Activated CD4-positive, alpha-beta T cell treated with anti-CD3 and anti-CD28 coated beads, Interleukin-2, amount 10 ng/mL, durations not matched to agents 24 days and 14 days (primary cell): ENCODE measurements around the gene AP1AR. TPM values are rescaled to one million over a fixed set of nuclear protein-coding genes. Genes with fewer than 3 reads are reported as not detected.
"Not testable (repeated sequence)": the region's sequence is repeated elsewhere in the genome, so short reads cannot be mapped to it uniquely, and the experiment has no call there.

Experiments
- DNase-seq: peaks from one replicate; pipeline ENCODE4 v3.0.0; 2022
- H3K27ac Mint-ChIP-seq: one replicate; pipeline ENCODE4 v1.8.0; 2022; ENCODE audit warnings: mild to moderate bottlenecking, mixed read lengths
- H3K27me3 Mint-ChIP-seq: one replicate; pipeline ENCODE4 v1.8.0; 2022; ENCODE audit warnings: mixed read lengths
- H3K36me3 Mint-ChIP-seq: one replicate; pipeline ENCODE4 v1.8.0; 2022; ENCODE audit warnings: low read depth, mild to moderate bottlenecking, mixed read lengths
- H3K4me1 Mint-ChIP-seq: one replicate; pipeline ENCODE4 v1.8.0; 2021; ENCODE audit warnings: mixed read lengths
- H3K4me3 Mint-ChIP-seq: one replicate; pipeline ENCODE4 v1.8.0; 2022; ENCODE audit warnings: mild to moderate bottlenecking, moderate library complexity, mixed read lengths
- H3K9me3 Mint-ChIP-seq: one replicate; pipeline ENCODE4 v1.8.0; 2021; ENCODE audit warnings: mixed read lengths
- intact Hi-C: fragments of 100-400 bp; cut with micrococcal nuclease; formaldehyde crosslinking; loops from one replicate; pipeline ENCODE4 v1.15.1; 2023
- total RNA-seq: library from RNA; stranded (reverse); gene quantifications from 2 replicates; pipeline ENCODE4 v1.2.3, GENCODE V29; 2022

The AP1AR gene
- total RNA-seq, 1 donor from 2014 or later = 27.0 TPM

DNA sequence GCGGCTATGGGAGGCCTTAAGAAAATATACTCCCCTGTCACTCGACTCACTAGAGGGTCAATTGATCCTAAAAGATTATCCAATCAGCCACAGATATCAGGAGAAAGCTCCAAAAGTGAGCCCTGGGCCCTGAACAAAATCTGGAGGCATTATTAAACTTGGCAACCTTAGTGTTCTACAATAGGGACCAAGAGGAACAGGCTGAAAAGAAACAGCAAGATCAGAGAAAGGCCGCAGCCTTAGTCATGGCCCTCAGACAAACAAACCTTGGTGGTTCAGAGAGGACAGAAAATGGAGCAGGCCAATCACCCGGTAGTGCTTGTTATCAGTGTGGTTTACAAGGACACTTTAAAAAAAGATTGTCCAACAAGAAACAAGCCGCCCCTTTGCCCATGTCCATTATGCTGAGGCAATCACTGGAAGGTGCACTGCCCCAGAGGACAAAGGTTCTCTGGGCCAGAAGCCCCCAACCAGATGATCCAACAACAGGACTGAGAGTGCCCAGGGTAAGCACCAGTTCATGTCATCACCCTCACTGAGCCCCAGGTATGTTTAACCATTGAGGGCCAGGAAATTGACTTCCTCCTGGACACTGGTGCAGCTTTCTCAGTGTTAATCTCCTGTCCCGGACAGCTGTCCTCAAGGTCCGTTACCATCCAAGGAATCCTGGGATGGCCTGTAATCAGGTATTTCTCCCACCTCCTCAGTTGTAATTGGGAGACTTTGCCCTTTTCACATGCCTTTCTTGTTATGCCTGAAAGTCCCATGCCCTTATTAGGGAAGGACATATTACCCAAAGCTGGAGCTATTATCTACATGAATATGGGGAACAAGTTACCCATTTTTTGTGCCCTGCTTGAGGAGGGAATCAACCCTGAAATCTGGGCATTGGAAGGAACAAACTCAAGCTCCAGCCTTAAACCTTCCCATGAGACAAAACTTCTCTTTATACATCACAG, 23.2 kb upstream of the AP1AR start:
- H3K27ac Mint-ChIP-seq, H3K9me3 Mint-ChIP-seq, H3K27me3 Mint-ChIP-seq, DNase-seq, intact Hi-C loops, H3K36me3 Mint-ChIP-seq, H3K4me1 Mint-ChIP-seq, H3K4me3 Mint-ChIP-seq: not testable (repeated sequence)

DNA sequence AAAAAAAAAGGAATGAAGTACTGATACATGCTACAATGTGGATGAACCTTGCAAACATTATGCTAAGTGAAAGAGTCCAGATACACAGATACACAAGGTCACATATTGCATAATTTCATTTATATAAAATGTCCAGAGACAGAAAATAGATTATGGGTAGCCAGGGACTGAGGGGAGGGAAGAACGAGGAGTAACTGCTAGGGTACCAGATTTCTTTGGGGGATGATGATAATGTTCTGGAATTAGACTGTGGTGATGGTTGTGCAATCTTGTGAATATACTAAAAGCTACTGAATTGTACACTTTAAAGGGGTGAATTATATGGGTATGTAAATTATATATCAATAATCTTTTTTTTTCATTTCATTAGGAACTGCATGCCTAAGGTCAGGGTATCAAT, 20.8 kb upstream of the AP1AR start:
- intact Hi-C loops = loop anchor here (5.0 kb wide), 1 partner anchor 312 kb away; no protein-coding TSS in a partner anchor
- peaks cover 6% of the 10 kb centered on the region for H3K27me3 Mint-ChIP-seq
- no peak overlapping the region for H3K4me3 Mint-ChIP-seq
- no peak for DNase-seq
- no peaks in the 10 kb centered on the region for H3K9me3 Mint-ChIP-seq
- peaks cover 3% of the 10 kb centered on the region for H3K4me1 Mint-ChIP-seq
- no peak overlapping the region for H3K27ac Mint-ChIP-seq
- H3K36me3 Mint-ChIP-seq = no peaks in the 10 kb centered on the region

DNA sequence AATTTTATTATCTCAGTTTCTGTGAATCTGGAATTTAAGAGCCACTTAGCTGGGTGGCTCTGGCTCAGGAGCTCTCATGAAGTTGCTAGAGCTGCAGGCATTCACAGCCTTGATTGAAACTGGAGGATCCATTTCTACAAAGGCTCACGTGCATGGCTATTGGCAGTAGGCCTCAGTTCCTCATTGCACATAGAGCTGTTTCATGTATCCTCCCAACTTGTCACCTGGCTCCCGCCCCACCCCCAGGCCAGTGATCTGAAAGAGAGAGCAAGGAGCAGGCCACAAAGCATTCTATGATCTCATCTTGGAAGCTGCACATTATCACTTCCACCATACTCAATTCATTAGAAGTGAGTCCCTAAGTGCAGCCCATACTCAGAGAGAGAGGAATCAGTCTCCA, 18.5 kb upstream of the AP1AR start:
- intact Hi-C loops = loop anchor here (5.0 kb wide), 1 partner anchor 309 kb away; no protein-coding TSS in a partner anchor
- no peak for DNase-seq
- Mint-ChIP-seq H3K4me3 (no peak overlapping the region), H3K36me3 (no peaks in the 10 kb centered on the region), H3K27me3 (peaks cover 4% of the 10 kb centered on the region), H3K4me1 (peaks cover 3% of the 10 kb centered on the region), H3K27ac (no peak overlapping the region), H3K9me3 (no peaks in the 10 kb centered on the region)

DNA sequence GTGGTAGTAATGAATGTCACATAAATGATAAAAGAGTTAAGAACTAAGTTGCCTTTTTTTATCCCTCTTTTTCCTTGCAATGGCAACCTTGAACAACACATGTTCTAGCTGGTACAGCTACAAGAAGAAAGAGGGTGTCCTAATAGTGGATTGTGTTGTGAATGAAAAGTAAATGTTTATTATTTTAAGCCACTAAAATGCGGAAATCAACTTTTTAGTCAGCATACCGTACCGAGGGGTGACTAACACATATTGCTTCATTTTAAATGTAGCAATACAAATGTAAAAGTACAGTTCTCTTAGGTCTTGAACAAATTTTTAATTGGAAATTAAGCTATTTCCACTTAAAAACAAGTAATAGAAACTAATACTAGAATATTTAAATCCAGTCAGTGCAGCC, 17.7 kb upstream of the AP1AR start:
- peaks cover 4% of the 10 kb centered on the region for H3K4me1 Mint-ChIP-seq
- intact Hi-C loops = loop anchor here (5.0 kb wide), 1 partner anchor 308 kb away; no protein-coding TSS in a partner anchor

DNA sequence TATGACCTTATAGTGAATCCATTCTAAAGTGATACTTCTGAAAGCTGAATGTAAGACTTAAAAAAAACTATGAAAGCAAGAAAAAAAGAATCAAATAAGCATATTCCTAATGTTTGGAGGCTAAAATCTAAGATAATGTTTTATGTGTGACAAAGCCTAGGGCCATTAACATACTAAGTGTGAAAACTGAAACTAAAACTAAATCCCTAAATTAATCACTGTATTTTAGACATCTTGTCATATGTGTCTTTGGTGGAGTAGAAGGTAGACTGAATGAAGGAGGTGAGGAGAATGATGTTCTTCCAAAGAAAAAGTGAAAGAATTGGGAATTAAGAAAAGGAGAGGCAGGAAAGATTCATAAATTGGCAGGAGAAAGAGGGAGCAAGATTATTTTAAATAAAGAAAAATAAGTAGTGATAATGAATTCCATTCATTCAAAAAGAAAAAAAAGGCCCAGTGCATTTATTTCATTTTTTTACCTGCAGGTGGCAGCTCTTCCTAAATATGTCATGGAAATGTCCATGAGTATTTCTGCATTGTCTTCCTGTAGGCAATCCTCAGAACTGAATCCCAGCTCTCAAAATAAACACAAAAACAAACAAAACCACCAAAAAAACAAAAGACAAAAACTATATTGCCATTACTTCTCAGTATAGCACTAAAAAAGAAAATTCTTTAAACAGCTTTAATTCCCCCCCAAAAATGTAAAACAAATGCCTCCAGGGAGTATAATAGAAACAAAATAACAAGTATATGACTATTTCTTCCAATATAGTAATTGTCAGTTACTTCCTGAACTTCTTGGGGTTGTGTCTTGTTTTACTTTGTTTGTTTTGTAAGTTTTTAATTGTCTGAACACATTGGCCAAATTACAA, 17.0 kb upstream of the AP1AR start:
- intact Hi-C loops = loop anchor here (5.0 kb wide), 1 partner anchor 308 kb away; no protein-coding TSS in a partner anchor
- peaks cover 4% of the 10 kb centered on the region for H3K4me1 Mint-ChIP-seq
- H3K9me3 Mint-ChIP-seq = no peaks in the 10 kb centered on the region
- H3K4me3 Mint-ChIP-seq = no peak overlapping the region
- no peak for DNase-seq
- H3K27me3 Mint-ChIP-seq = peaks cover 4% of the 10 kb centered on the region
- H3K36me3 Mint-ChIP-seq = no peaks in the 10 kb centered on the region
- H3K27ac Mint-ChIP-seq = no peak overlapping the region

More for the DNA sequence above, 17.7 kb upstream of the AP1AR start:
- Mint-ChIP-seq H3K27me3 (peaks cover 4% of the 10 kb centered on the region), H3K27ac (no peak overlapping the region), H3K4me3 (no peak overlapping the region), H3K36me3 (no peaks in the 10 kb centered on the region), H3K9me3 (no peaks in the 10 kb centered on the region)
- no peak for DNase-seq

DNA sequence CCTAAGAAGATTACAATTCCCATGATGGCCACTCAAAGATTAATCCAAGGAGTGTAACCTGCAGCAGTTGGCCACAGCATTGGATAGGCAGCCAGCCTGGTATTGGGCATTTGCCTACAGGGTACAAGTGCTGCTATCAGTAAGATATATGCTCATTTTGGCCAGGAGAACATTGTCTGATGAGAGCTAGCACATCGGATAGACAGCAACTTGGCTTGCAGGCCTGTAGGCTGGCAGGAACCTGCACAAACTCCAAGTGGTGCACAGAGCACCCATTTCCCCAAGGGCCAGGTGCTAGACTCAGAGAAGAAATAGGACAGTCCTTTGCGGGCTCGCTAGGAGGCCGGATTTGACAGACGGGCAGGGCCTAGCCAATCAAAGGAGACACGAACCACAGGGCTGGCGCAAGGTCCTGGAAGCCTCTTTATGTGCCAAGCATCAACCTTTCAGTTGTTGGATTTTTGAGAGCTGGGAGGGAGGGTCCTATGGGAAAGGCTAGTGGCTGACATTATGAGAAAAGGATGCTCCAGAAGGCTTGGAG, 11.7 kb upstream of the AP1AR start:
- no peaks in the 10 kb centered on the region for H3K27me3 Mint-ChIP-seq
- H3K36me3 Mint-ChIP-seq = no peaks in the 10 kb centered on the region
- no peak for DNase-seq
- no peaks in the 10 kb centered on the region for H3K9me3 Mint-ChIP-seq
- peaks cover 5% of the 10 kb centered on the region for H3K4me1 Mint-ChIP-seq
- no peak overlapping the region for H3K27ac Mint-ChIP-seq
- intact Hi-C loops = no loop called here
- H3K4me3 Mint-ChIP-seq = no peak overlapping the region

DNA sequence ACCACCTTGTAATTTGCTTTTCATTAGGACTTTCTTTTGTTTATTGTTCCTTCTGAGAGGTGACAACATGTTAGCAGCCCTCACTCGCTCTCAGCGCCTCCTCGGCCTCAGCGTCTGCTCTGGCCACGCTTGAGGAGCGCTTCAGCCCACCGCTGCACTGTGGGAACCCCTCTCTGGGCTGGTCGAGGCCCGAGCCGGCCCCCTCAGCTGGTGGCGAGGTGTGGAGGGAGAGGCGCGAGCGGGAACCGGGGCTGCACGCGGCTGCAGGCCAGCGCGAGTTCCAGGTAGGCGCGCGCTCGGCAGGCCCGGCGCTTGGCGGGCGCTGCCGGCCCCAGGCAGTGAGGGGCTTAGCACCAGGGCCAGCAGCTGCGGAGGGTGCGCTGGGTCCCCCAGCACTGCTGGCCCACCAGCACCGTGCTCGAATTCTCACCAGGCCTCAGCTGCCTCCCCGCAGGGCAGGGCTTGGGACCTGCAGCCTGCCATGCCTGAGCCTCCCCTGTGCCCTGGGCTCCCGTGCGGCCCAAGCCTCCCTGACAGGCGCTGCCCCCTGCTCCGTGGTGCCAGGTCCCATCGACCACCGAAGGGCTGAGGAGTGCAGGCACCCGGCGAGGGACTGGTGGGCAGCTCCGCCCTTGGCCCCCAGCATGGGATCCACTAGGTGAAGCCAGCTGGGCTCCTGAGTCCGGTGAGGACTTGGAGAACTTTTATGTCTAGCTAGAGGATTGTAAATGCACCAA, 9.2 kb upstream of the AP1AR start:
- Mint-ChIP-seq H3K27me3 (peaks cover 7% of the 10 kb centered on the region), H3K36me3 (no peaks in the 10 kb centered on the region), H3K9me3 (no peaks in the 10 kb centered on the region), H3K4me3 (no peak overlapping the region), H3K27ac (no peak overlapping the region), H3K4me1 (peaks cover 5% of the 10 kb centered on the region)
- intact Hi-C loops = no loop called here
- DNase-seq = no peak

DNA sequence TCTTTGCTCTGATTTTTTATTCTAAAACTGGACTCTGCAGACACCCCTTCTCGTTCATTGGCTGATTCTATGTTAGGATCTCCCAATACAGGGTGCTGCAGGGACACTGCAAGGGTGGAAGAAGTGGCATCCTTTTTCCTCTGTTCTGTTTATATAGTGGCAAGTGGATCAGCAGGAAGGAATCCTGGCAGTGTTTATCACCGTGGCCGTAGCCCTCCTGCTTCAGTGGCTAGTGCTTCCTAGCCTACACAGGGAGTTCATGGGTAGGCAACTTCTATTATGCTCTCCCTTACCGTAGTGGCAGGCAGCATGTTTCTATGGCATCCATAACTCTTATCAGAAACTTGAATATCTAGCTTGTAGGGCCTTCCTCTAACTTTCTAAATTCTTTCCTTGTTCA, 6.4 kb upstream of the AP1AR start:
- no peak overlapping the region for H3K27ac Mint-ChIP-seq
- no peaks in the 10 kb centered on the region for H3K36me3 Mint-ChIP-seq
- H3K27me3 Mint-ChIP-seq = peaks cover 7% of the 10 kb centered on the region
- H3K9me3 Mint-ChIP-seq = no peaks in the 10 kb centered on the region
- intact Hi-C loops = no loop called here
- DNase-seq = no peak
- peaks cover 5% of the 10 kb centered on the region for H3K4me1 Mint-ChIP-seq
- no peak overlapping the region for H3K4me3 Mint-ChIP-seq

DNA sequence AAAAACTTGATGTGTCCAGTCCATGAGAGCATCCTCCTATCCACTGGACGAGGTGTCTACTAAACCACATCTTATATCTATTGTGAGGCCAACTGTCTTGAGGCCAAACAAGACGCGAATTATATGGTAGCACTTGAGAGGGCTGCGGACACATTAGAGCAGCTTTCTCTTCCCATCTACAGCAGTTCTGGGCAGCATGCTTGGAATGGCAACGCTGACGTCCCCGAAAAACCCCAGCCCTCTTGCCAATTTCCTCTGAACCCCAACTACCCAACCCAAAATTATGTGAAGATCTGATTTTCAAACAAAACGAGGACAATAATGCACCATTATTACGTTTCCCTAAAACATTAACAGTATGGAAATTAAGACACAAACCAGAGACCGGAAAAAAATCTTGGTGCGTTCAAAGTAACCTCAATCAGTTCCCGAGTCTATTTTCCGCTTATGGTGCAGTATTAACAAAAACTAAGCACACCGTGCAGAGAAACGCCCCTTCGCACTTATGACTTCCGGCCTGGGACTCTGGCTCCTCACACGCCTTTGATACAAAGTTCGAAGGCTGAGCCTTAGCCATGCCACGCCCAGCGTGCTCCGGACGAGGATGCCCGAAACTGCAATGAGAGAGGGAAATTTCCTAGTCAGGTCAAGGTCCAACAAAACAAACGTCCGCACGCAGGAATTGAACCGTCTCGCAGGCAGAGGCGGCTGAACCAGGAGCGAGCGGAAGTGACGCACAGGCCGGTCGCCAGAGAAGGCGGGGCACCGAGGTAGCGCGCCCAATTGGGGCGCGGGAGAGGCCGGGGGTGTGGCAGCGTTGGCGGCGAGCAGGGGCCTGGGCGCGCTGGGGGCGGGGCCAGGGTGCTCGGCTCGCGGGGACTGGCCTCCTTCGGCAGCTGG, 458 bp upstream of the AP1AR start:
- Mint-ChIP-seq H3K36me3 (no peaks in the 10 kb centered on the region), H3K27me3 (peaks cover 3% of the 10 kb centered on the region), H3K27ac (peak overlapping the region; percentile 98), H3K4me1 (peaks cover 22% of the 10 kb centered on the region), H3K9me3 (no peaks in the 10 kb centered on the region), H3K4me3 (peak overlapping the region; percentile 96)
- DNase-seq = peak; percentile 99
- intact Hi-C loops = loop anchor here (1.0 to 10.0 kb wide), 9 partner anchors 32 to 406 kb away; partner anchors contain the start of genes LARP7 and TIFA

DNA sequence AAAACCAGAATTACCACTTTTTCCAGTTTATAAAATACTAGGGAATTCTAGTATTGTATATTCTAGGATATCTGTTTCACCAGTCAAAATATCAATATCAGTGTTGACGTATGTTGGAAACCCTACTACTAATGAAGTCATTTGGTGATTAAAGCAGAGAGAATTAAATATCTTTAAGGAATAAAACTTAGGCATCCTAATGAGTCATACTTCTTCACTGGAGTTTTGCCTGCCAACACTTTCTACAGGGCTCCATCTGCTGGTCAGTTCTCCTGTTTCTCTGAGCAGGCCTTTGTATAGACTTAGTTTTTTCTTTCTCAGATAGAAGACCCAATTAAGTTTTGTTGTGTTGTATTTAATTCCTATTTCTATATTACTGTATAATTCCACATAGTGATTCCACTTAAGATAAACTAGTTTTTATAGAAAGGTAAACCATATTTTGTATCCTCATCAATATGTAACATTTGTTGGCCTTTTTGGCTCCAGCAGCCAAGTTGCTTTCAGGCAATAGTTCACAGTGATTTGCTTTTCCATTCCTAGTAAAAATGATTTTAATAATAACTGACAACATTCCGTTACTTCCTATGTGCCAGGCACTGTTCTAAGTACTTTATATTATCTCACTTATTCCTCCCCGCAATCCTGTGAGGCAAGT, 3.5 kb downstream of the AP1AR start:
- intact Hi-C loops = loop anchor here (1.0 to 10.0 kb wide), 4 partner anchors 67 to 370 kb away; no protein-coding TSS in a partner anchor

DNA sequence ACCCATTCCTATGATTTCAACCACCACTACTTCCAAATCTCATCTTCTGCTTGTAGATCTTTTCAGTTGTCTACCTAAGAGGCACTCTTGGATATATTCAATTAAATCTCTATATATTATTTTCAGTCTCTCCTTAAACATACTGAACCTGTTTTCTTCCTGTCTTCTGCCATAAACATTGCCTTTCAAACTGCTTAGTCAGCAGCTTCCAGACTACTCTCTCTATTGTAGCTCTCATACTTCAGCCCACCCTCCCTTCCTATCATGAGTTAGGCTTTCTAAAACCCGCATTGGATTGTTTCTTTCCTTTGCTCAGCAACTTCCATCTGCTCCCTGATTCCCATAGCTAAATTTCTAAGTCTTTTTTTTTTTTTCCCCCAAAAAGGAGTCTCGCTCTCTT, 4.5 kb downstream of the AP1AR start:
- Mint-ChIP-seq H3K27ac (no peak overlapping the region), H3K4me1 (peaks cover 23% of the 10 kb centered on the region), H3K4me3 (no peak overlapping the region), H3K9me3 (no peaks in the 10 kb centered on the region), H3K27me3 (no peaks in the 10 kb centered on the region), H3K36me3 (no peaks in the 10 kb centered on the region)
- no peak for DNase-seq
- intact Hi-C loops = loop anchor here (10.0 kb wide), 1 partner anchor 369 kb away; no protein-coding TSS in a partner anchor

More for the DNA sequence above, 3.5 kb downstream of the AP1AR start:
- no peaks in the 10 kb centered on the region for H3K36me3 Mint-ChIP-seq
- no peak overlapping the region for H3K4me3 Mint-ChIP-seq
- DNase-seq = peak; percentile 85
- H3K4me1 Mint-ChIP-seq = peaks cover 29% of the 10 kb centered on the region
- no peak overlapping the region for H3K27ac Mint-ChIP-seq
- no peaks in the 10 kb centered on the region for H3K27me3 Mint-ChIP-seq
- H3K9me3 Mint-ChIP-seq = no peaks in the 10 kb centered on the region

DNA sequence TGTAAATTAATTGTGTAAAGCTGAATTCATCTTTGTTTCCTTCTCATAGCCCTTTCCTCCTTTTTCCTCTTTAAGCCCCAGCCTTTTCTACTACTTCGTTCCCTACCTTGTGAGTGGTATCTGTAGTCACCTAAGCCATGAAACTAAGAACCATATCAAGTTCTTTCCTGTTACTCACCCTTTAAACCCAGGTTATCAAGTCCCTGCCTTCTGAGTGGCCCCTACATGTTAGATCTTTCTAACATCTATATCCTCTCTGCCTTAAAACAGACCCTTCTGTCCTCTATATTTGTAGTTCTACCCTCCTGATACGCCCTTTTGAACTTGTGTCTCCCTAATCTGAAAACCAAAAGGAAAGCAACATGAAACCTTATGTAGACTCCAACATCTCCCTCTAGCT, 7.2 kb downstream of the AP1AR start:
- Mint-ChIP-seq H3K27ac (no peak overlapping the region), H3K36me3 (peaks cover 5% of the 10 kb centered on the region), H3K27me3 (no peaks in the 10 kb centered on the region), H3K4me3 (no peak overlapping the region), H3K4me1 (peaks cover 14% of the 10 kb centered on the region), H3K9me3 (no peaks in the 10 kb centered on the region)
- intact Hi-C loops = loop anchor here (10.0 kb wide), 1 partner anchor 366 kb away; no protein-coding TSS in a partner anchor
- no peak for DNase-seq
